ENCODE results near the gene ZSCAN10. TPM values are rescaled to one million over a fixed set of nuclear protein-coding genes. Genes with fewer than 3 reads are reported as not detected.

Gene ZSCAN10
- polyA plus RNA-seq, 3 donors, result not detected

Other genes with a start within 250 kb of the ZSCAN10 start
- gene PRSS22, start 241.1 kb downstream of the ZSCAN10 start, polyA plus RNA-seq, result 1 to 10 TPM in 2 of 3 donors, not detected in 1; 1.2 to 7.9 TPM
- gene FLYWCH2, start 216.1 kb downstream of the ZSCAN10 start, polyA plus RNA-seq, result 10 to 100 TPM; 15.8 to 43.1 (median 32.4) TPM
- gene FLYWCH1, start 187.4 kb downstream of the ZSCAN10 start, polyA plus RNA-seq, result 10 to 100 TPM in 2 of 3 donors, 1 to 10 TPM in 1; 8.8 to 23.7 (median 20.9) TPM
- under 1 TPM in 2 of 3 donors, not detected in 1; 0.07 to 0.22 TPM for gene KREMEN2, start 135.0 kb downstream of the ZSCAN10 start, polyA plus RNA-seq
- gene PAQR4, start 129.9 kb downstream of the ZSCAN10 start, polyA plus RNA-seq, result 1 to 10 TPM; 2.9 to 7.7 (median 4.7) TPM
- 1 to 10 TPM in 2 of 3 donors, under 1 TPM in 1; 0.90 to 2.2 (median 1.5) TPM for gene PKMYT1, start 118.8 kb downstream of the ZSCAN10 start, polyA plus RNA-seq
- 1 to 10 TPM in 1 of 3 donors, under 1 TPM in 1, not detected in 1; 0.30 to 2.8 TPM for gene CLDN9, start 86.4 kb downstream of the ZSCAN10 start, polyA plus RNA-seq
- under 1 TPM in 1 of 3 donors, not detected in 2; 0.86 TPM for gene CLDN6, start 81.1 kb downstream of the ZSCAN10 start, polyA plus RNA-seq
- 100 to 1,000 TPM in 1 of 3 donors, 10 to 100 TPM in 2; 23.7 to 149 (median 50.2) TPM for gene TNFRSF12A, start 78.9 kb downstream of the ZSCAN10 start, polyA plus RNA-seq
- gene HCFC1R1, start 75.4 kb downstream of the ZSCAN10 start, polyA plus RNA-seq, result 100 to 1,000 TPM in 1 of 3 donors, 10 to 100 TPM in 2; 28.0 to 107 (median 55.0) TPM
- 10 to 100 TPM; 11.3 to 25.2 (median 24.8) TPM for gene THOC6, start 75.3 kb downstream of the ZSCAN10 start, polyA plus RNA-seq
- gene BICDL2, start 62.4 kb downstream of the ZSCAN10 start, polyA plus RNA-seq, result 10 to 100 TPM in 1 of 3 donors, 1 to 10 TPM in 1, under 1 TPM in 1; 0.45 to 77.9 (median 2.8) TPM
- 10 to 100 TPM in 2 of 3 donors, under 1 TPM in 1; 0.84 to 57.3 (median 11.4) TPM for gene MMP25, start 52.7 kb downstream of the ZSCAN10 start, polyA plus RNA-seq
- 100 to 1,000 TPM in 1 of 3 donors, 10 to 100 TPM in 2; 77.7 to 209 (median 87.0) TPM for gene IL32, start 33.7 kb downstream of the ZSCAN10 start, polyA plus RNA-seq
- 10 to 100 TPM in 2 of 3 donors, 1 to 10 TPM in 1; 8.7 to 16.0 (median 13.2) TPM for gene ZNF205, start 13.3 kb upstream of the ZSCAN10 start, polyA plus RNA-seq
- 1 to 10 TPM; 5.1 to 6.6 (median 5.2) TPM for gene ZNF213, start 35.7 kb upstream of the ZSCAN10 start, polyA plus RNA-seq
- gene OR1F1, start 88.9 kb upstream of the ZSCAN10 start, polyA plus RNA-seq, result not detected
- gene ZNF200, start 135.9 kb upstream of the ZSCAN10 start, polyA plus RNA-seq, result 1 to 10 TPM; 1.9 to 4.8 (median 3.2) TPM
- gene MEFV, start 157.3 kb upstream of the ZSCAN10 start, polyA plus RNA-seq, result 1 to 10 TPM in 2 of 3 donors, under 1 TPM in 1; 0.18 to 2.8 (median 2.1) TPM
- 10 to 100 TPM; 11.9 to 25.7 (median 15.9) TPM for gene ZNF263, start 184.2 kb upstream of the ZSCAN10 start, polyA plus RNA-seq
- gene TIGD7, start 206.1 kb upstream of the ZSCAN10 start, polyA plus RNA-seq, result 1 to 10 TPM; 1.2 to 2.1 (median 2.0) TPM
- gene ZNF75A, start 206.2 kb upstream of the ZSCAN10 start, polyA plus RNA-seq, result 10 to 100 TPM in 2 of 3 donors, 1 to 10 TPM in 1; 8.1 to 15.0 (median 10.4) TPM

Measured in adipose tissue (tissue), 3 donors.